Adipocyte (in vitro differentiated cells): ENCODE measurements around the gene ZBED5.
A peak's percentile ranks its signal among the peaks of the same experiment; 100 is the strongest.
"Not testable (repeated sequence)": the region's sequence is repeated elsewhere in the genome, so short reads cannot be mapped to it uniquely, and the experiment has no call there.

Experiments used
- DNase-seq: peaks from one replicate; pipeline ENCODE4 v3.0.0-alpha.2; 2015; ENCODE audit warnings: low read depth
- H3K27me3 ChIP-seq: replicated peaks from 2 replicates; pipeline ENCODE4 v1.7.0; 2013; ENCODE audit warnings: mild to moderate bottlenecking, low read length, moderate library complexity; ENCODE audit not compliant: control insufficient read depth, insufficient read depth
- H3K36me3 ChIP-seq: 2 replicates; pipeline ENCODE4 v1.7.0; 2013; ENCODE audit warnings: low read length, mild to moderate bottlenecking, moderate library complexity; ENCODE audit not compliant: control insufficient read depth, insufficient read depth, severe bottlenecking
- H3K4me1 ChIP-seq: 2 replicates; pipeline ENCODE4 v1.7.0; 2013; ENCODE audit warnings: mild to moderate bottlenecking, low read length, moderate library complexity; ENCODE audit not compliant: control insufficient read depth, insufficient read depth
- H3K4me3 ChIP-seq: 2 replicates; pipeline ENCODE4 v1.7.0; 2013; ENCODE audit warnings: mild to moderate bottlenecking, low read length, moderate library complexity
- H3K9ac ChIP-seq: 2 replicates; pipeline ENCODE4 v1.7.0; 2013; ENCODE audit warnings: mild to moderate bottlenecking, low read length, moderate library complexity
- H3K9me3 ChIP-seq: 2 replicates; pipeline ENCODE4 v1.7.0; 2013; ENCODE audit warnings: mild to moderate bottlenecking, low read length, moderate library complexity; ENCODE audit not compliant: control insufficient read depth

Gene ZBED5

GRCh38 chr11:10894666-10895065 is 36.8 kb upstream of the ZBED5 start:
- H3K4me3 ChIP-seq: no peak overlapping the region
- H3K27me3 ChIP-seq: no peaks in the 10 kb centered on the region
- DNase-seq: no peak
- H3K4me1 ChIP-seq: peaks cover 40% of the 10 kb centered on the region
- H3K36me3 ChIP-seq: no peaks in the 10 kb centered on the region
- peaks cover 2% of the 10 kb centered on the region for H3K9me3 ChIP-seq
- H3K9ac ChIP-seq: no peak overlapping the region

GRCh38 chr11:10893714-10894151 is 35.9 kb upstream of the ZBED5 start:
- Histone ChIP-seq H3K27me3 (no peaks in the 10 kb centered on the region), H3K9ac (peak overlapping the region; percentile 40), H3K4me1 (peaks cover 30% of the 10 kb centered on the region), H3K4me3 (no peak overlapping the region), H3K36me3 (no peaks in the 10 kb centered on the region), H3K9me3 (peaks cover 2% of the 10 kb centered on the region)
- peak; percentile 88 for DNase-seq

- Histone ChIP-seq H3K36me3 (no peaks in the 10 kb centered on the region), H3K4me1 (peaks cover 21% of the 10 kb centered on the region), H3K4me3 (no peak overlapping the region), H3K9ac (no peak overlapping the region), H3K9me3 (peaks cover 2% of the 10 kb centered on the region), H3K27me3 (no peaks in the 10 kb centered on the region)
- no peak for DNase-seq
Observed at GRCh38 chr11:10892250-10892649, 34.4 kb upstream of the ZBED5 start.

GRCh38 chr11:10891151-10891720 is 33.4 kb upstream of the ZBED5 start:
- H3K27me3 ChIP-seq: no peaks in the 10 kb centered on the region
- no peaks in the 10 kb centered on the region for H3K36me3 ChIP-seq
- H3K4me3 ChIP-seq: no peak overlapping the region
- H3K4me1 ChIP-seq: peaks cover 21% of the 10 kb centered on the region
- DNase-seq: no peak
- H3K9ac ChIP-seq: no peak overlapping the region
- peaks cover 2% of the 10 kb centered on the region for H3K9me3 ChIP-seq

- not testable (repeated sequence) for H3K4me3 ChIP-seq, H3K9ac ChIP-seq, H3K9me3 ChIP-seq, H3K36me3 ChIP-seq, DNase-seq, H3K27me3 ChIP-seq
- H3K4me1 ChIP-seq: peaks cover 23% of the 10 kb centered on the region
Observed at GRCh38 chr11:10890083-10890482, 32.2 kb upstream of the ZBED5 start.

GRCh38 chr11:10887307-10887706 is 29.5 kb upstream of the ZBED5 start:
- no peaks in the 10 kb centered on the region for H3K27me3 ChIP-seq
- H3K9me3 ChIP-seq: peaks cover 2% of the 10 kb centered on the region
- no peak overlapping the region for H3K4me3 ChIP-seq
- no peak overlapping the region for H3K9ac ChIP-seq
- H3K4me1 ChIP-seq: peaks cover 4% of the 10 kb centered on the region
- no peak for DNase-seq
- no peaks in the 10 kb centered on the region for H3K36me3 ChIP-seq

GRCh38 chr11:10886652-10887250 is 28.9 kb upstream of the ZBED5 start:
- no peak for DNase-seq
- peaks cover 2% of the 10 kb centered on the region for H3K9me3 ChIP-seq
- H3K36me3 ChIP-seq: no peaks in the 10 kb centered on the region
- no peak overlapping the region for H3K9ac ChIP-seq
- H3K27me3 ChIP-seq: no peaks in the 10 kb centered on the region
- peaks cover 4% of the 10 kb centered on the region for H3K4me1 ChIP-seq
- H3K4me3 ChIP-seq: no peak overlapping the region

GRCh38 chr11:10885703-10886363 is 28.0 kb upstream of the ZBED5 start:
- Histone ChIP-seq H3K4me1 (peaks cover 4% of the 10 kb centered on the region), H3K9ac (no peak overlapping the region), H3K4me3 (no peak overlapping the region), H3K36me3 (no peaks in the 10 kb centered on the region), H3K27me3 (no peaks in the 10 kb centered on the region), H3K9me3 (peaks cover 2% of the 10 kb centered on the region)
- DNase-seq: peak; percentile 69

GRCh38 chr11:10884292-10884691 is 26.4 kb upstream of the ZBED5 start:
- not testable (repeated sequence) for H3K9me3 ChIP-seq, DNase-seq, H3K4me3 ChIP-seq, H3K36me3 ChIP-seq, H3K9ac ChIP-seq, H3K4me1 ChIP-seq, H3K27me3 ChIP-seq

GRCh38 chr11:10881892-10882291 is 24.0 kb upstream of the ZBED5 start:
- H3K4me3 ChIP-seq: no peak overlapping the region
- H3K9ac ChIP-seq: no peak overlapping the region
- H3K4me1 ChIP-seq: peaks cover 10% of the 10 kb centered on the region
- no peaks in the 10 kb centered on the region for H3K27me3 ChIP-seq
- no peak for DNase-seq
- H3K36me3 ChIP-seq: no peaks in the 10 kb centered on the region
- H3K9me3 ChIP-seq: no peaks in the 10 kb centered on the region

GRCh38 chr11:10878408-10879214 is 20.8 kb upstream of the ZBED5 start:
- H3K4me1 ChIP-seq: peaks cover 6% of the 10 kb centered on the region
- H3K9me3 ChIP-seq: no peaks in the 10 kb centered on the region
- H3K27me3 ChIP-seq: no peaks in the 10 kb centered on the region
- no peaks in the 10 kb centered on the region for H3K36me3 ChIP-seq
- no peak overlapping the region for H3K4me3 ChIP-seq
- peak overlapping the region; percentile 40 for H3K9ac ChIP-seq
- DNase-seq: peak; percentile 72
